OCI-LY7 (cell line): ENCODE measurements around the gene ABCA5. TPM values are rescaled to one million over a fixed set of nuclear protein-coding genes. Genes with fewer than 3 reads are reported as not detected.

Experiments
- BruUV-seq: library from RNA; stranded (reverse); fragments of 400-500 nt; replicated peaks from 2 replicates; lab custom pipeline; 2021; lab: Mats Ljungman, UMichigan
- CTCF ChIA-PET: fragments of 300-600 bp; sonication (Branson Sonifier 250); formaldehyde crosslinking; loops from one replicate; lab custom pipeline; 2022; ENCODE audit warnings: antibody characterized with exemption; ENCODE audit not compliant: unreplicated experiment; lab: Charles Lee
- POLR2A ChIA-PET: fragments of 300-600 bp; sonication (Branson Sonifier 250); formaldehyde crosslinking; loops from one replicate; lab custom pipeline; 2022; ENCODE audit warnings: antibody characterized with exemption; lab: Charles Lee
- DNase-seq: peaks from one replicate; pipeline ENCODE4 v3.0.0-alpha.2; 2015; ENCODE audit warnings: low spot score
- H2AFZ ChIP-seq: fragments of 200-600 bp; sonication (generic), shearing (Covaris generic); 2 replicates; pipeline ENCODE4 v1.6.1; 2014; ENCODE audit warnings: mild to moderate bottlenecking, antibody characterized with exemption, low read length, moderate library complexity
- H3K27ac ChIP-seq: fragments of 200-600 bp; sonication (generic); 2 replicates; pipeline ENCODE4 v1.5.1; 2014; ENCODE audit warnings: mixed run types, low read depth, mild to moderate bottlenecking, moderate library complexity, low read length, inconsistent platforms; ENCODE audit not compliant: poor library complexity, severe bottlenecking
- H3K36me3 ChIP-seq: fragments of 200-600 bp; sonication (generic); 2 replicates; pipeline ENCODE4 v1.6.1; 2014; ENCODE audit warnings: mild to moderate bottlenecking, antibody characterized with exemption, low read length, moderate library complexity, mixed read lengths; ENCODE audit not compliant: insufficient read depth
- H3K4me1 ChIP-seq: fragments of 200-600 bp; sonication (generic); 2 replicates; pipeline ENCODE4 v1.5.1; 2014; ENCODE audit warnings: mild to moderate bottlenecking, low read length; ENCODE audit not compliant: insufficient read depth, poor library complexity, severe bottlenecking
- H3K4me2 ChIP-seq: fragments of 200-600 bp; sonication (generic); 2 replicates; pipeline ENCODE4 v1.6.1; 2014; ENCODE audit warnings: mild to moderate bottlenecking, low read length
- H3K4me3 ChIP-seq: fragments of 200-600 bp; sonication (generic); 2 replicates; pipeline ENCODE4 v1.5.1; 2014; ENCODE audit warnings: mild to moderate bottlenecking, low read depth, low read length; ENCODE audit not compliant: poor library complexity, severe bottlenecking
- H3K79me2 ChIP-seq: fragments of 200-600 bp; sonication (generic); 2 replicates; pipeline ENCODE4 v1.6.1; 2016; ENCODE audit warnings: low read depth, mild to moderate bottlenecking, low read length, moderate library complexity, mixed read lengths; ENCODE audit not compliant: insufficient read depth
- H3K9me2 ChIP-seq: fragments of 200-600 bp; sonication (generic); 2 replicates; pipeline ENCODE4 v1.6.1; 2016; ENCODE audit warnings: mild to moderate bottlenecking, low read length, mixed read lengths; ENCODE audit not compliant: insufficient read depth
- H3K9me3 ChIP-seq: fragments of 200-600 bp; sonication (generic); 2 replicates; pipeline ENCODE4 v1.6.1; 2014; ENCODE audit warnings: mild to moderate bottlenecking, mixed run types, low read length, mixed read lengths
- H4K20me1 ChIP-seq: fragments of 200-600 bp; sonication (generic); 2 replicates; pipeline ENCODE4 v1.6.1; 2014; ENCODE audit warnings: mild to moderate bottlenecking, antibody characterized with exemption, low read length, moderate library complexity, mixed read lengths; ENCODE audit not compliant: insufficient read depth
- EZH2phosphoT487 ChIP-seq: fragments of 200-600 bp; sonication (generic); IDR thresholded peaks from 2 replicates; pipeline ENCODE4 v1.6.1; 2018; ENCODE audit warnings: low read depth, borderline replicate concordance, mild to moderate bottlenecking, mixed run types, antibody characterized with exemption, low read length, moderate library complexity, mixed read lengths
- intact Hi-C: fragments of 100-400 bp; cut with micrococcal nuclease; formaldehyde crosslinking; loops from one replicate; pipeline ENCODE4 v1.10.0; 2022; ENCODE audit not compliant: unreplicated experiment
- total RNA-seq, 2 experiments: library from RNA; depleted of rRNA in 1 of 2; stranded (reverse); fragments of >200 nt in 1 of 2; shearing (Covaris generic) in 1 of 2; gene quantifications; 2 replicates each; pipeline ENCODE4 v1.2.3, GENCODE V29; 2014 to 2022
- TF ChIP-seq, protein P1 (sequence below): fragments of 200-600 bp; sonication (generic); conservative IDR thresholded peaks from 2 replicates; pipeline ENCODE4 v1.5.1; 2014; ENCODE audit warnings: mild to moderate bottlenecking, antibody characterized with exemption, low read length, moderate library complexity, mixed read lengths

ABCA5 gene
- total RNA-seq, 2 experiments from 2014 or later: 14.7 to 25.3 TPM

DNA sequence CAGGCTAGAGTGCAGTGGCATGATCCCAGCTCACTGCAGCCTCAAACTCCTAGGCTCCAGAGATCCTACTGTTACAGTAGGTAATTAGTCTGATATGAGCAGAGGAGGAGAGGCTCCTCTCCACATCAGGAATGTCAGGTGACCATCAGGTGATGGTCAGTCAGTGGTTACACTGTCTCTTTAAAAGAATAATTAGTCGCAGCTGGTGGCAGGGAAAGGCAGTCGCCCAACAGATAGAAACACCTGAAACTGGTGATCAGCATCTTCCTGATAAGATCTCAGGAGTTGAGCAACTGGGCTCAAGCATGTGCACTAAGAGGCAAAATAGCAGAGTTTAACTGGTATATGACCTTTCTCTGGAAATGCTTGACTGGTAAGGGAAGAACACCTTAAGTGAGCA is 21.5 kb upstream of the ABCA5 start:
- no peak overlapping the region for H3K4me2 ChIP-seq
- no TSS peak for BruUV-seq
- no peak overlapping the region for H2AFZ ChIP-seq
- H3K36me3 ChIP-seq: no peaks in the 10 kb centered on the region
- no peak overlapping the region for H3K4me3 ChIP-seq
- intact Hi-C loops: no loop called here
- DNase-seq: no peak
- no peak overlapping the region for H3K27ac ChIP-seq
- no peaks in the 10 kb centered on the region for H3K9me3 ChIP-seq
- no peaks in the 10 kb centered on the region for H3K79me2 ChIP-seq
- no peak for TF ChIP-seq EZH2phosphoT487
- TF ChIP-seq, protein P1, sequence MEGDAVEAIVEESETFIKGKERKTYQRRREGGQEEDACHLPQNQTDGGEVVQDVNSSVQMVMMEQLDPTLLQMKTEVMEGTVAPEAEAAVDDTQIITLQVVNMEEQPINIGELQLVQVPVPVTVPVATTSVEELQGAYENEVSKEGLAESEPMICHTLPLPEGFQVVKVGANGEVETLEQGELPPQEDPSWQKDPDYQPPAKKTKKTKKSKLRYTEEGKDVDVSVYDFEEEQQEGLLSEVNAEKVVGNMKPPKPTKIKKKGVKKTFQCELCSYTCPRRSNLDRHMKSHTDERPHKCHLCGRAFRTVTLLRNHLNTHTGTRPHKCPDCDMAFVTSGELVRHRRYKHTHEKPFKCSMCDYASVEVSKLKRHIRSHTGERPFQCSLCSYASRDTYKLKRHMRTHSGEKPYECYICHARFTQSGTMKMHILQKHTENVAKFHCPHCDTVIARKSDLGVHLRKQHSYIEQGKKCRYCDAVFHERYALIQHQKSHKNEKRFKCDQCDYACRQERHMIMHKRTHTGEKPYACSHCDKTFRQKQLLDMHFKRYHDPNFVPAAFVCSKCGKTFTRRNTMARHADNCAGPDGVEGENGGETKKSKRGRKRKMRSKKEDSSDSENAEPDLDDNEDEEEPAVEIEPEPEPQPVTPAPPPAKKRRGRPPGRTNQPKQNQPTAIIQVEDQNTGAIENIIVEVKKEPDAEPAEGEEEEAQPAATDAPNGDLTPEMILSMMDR: no peak
- H3K9me2 ChIP-seq: no peaks in the 10 kb centered on the region
- POLR2A ChIA-PET: interaction anchor here (0.7 kb wide), 1 partner anchor 13 kb away, joined by 3 read pairs; no protein-coding TSS in a partner anchor
- no peaks in the 10 kb centered on the region for H4K20me1 ChIP-seq
- no peaks in the 10 kb centered on the region for H3K4me1 ChIP-seq
- CTCF ChIA-PET: no interaction called here

DNA sequence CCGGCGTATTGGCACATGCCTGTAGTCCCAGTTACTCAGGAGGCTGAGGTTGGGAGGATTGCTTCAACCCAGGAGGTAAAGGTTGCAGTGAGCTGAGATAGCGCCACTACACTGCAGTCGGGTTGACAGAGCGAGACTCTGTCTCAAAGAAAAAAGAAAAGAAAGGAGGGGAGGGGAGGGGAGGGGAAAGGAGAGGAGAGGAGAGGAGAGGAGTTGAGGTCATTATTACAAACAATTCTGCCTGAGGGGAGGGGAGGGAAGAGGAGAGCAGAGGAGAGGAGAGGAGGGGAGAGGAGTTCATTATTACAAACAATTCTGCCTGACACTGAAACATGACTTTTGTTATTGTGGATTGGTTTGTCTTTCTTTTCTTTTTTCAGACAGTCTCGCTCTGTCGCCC is 19.8 kb upstream of the ABCA5 start:
- H3K27ac ChIP-seq: no peak overlapping the region
- H2AFZ ChIP-seq: no peak overlapping the region
- no peaks in the 10 kb centered on the region for H3K79me2 ChIP-seq
- H4K20me1 ChIP-seq: no peaks in the 10 kb centered on the region
- H3K4me2 ChIP-seq: no peak overlapping the region
- BruUV-seq: no TSS peak
- H3K36me3 ChIP-seq: no peaks in the 10 kb centered on the region
- no peak for TF ChIP-seq EZH2phosphoT487
- TF ChIP-seq, protein P1: no peak
- H3K4me3 ChIP-seq: no peak overlapping the region
- DNase-seq: no peak
- intact Hi-C loops: no loop called here
- H3K4me1 ChIP-seq: no peaks in the 10 kb centered on the region
- ChIA-PET POLR2A (interaction anchor here (1.3 kb wide), 1 partner anchor 20 kb away, joined by 3 read pairs; the partner anchor contains the start of gene ABCA5), CTCF (no interaction called here)
- no peaks in the 10 kb centered on the region for H3K9me2 ChIP-seq
- no peaks in the 10 kb centered on the region for H3K9me3 ChIP-seq

DNA sequence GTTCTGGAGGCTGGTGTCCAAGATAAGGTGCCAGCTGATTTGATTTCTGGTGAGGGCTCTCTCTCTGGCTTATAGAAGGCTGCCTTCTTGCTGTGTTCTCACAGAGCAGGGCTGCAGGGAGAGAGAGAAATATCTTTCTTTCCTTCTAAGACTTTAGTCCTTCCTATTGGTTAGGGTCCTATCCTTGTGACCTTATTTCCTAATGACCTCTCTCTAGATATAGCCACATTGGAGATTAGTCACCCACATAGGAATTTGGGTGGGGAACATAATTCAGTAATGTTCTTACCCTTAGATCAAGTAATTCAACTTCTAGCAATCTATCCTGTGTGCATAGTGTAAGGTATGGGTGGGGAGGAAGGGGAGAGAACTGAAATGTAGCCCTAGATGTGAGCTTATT is 18.0 kb upstream of the ABCA5 start:
- H3K9me2 ChIP-seq: no peaks in the 10 kb centered on the region
- no peak overlapping the region for H3K4me2 ChIP-seq
- CTCF ChIA-PET: interaction anchor here (0.5 kb wide), 1 partner anchor 370 kb away, joined by 3 read pairs; no protein-coding TSS in a partner anchor

More for the DNA sequence above, 18.0 kb upstream of the ABCA5 start:
- H3K79me2 ChIP-seq: no peaks in the 10 kb centered on the region
- DNase-seq: no peak
- H3K4me1 ChIP-seq: no peaks in the 10 kb centered on the region
- no peak overlapping the region for H3K4me3 ChIP-seq
- no peak overlapping the region for H3K27ac ChIP-seq
- H2AFZ ChIP-seq: no peak overlapping the region
- no peak for TF ChIP-seq EZH2phosphoT487
- TF ChIP-seq, protein P1: no peak
- intact Hi-C loops: no loop called here
- H3K9me3 ChIP-seq: no peaks in the 10 kb centered on the region
- POLR2A ChIA-PET: interaction anchor here (0.6 kb wide), 3 partner anchors 36 to 1315 kb away, joined by 3 read pairs; no protein-coding TSS in a partner anchor
- H3K36me3 ChIP-seq: no peaks in the 10 kb centered on the region
- no TSS peak for BruUV-seq
- no peaks in the 10 kb centered on the region for H4K20me1 ChIP-seq
